HepG2 (cell line): Measurements from ENCODE around the gene MRPL48. TPM values are rescaled to one million over a fixed set of nuclear protein-coding genes. Genes with fewer than 3 reads are reported as not detected.

Source experiments
- CHCHD3 ChIP-seq: sonication (generic); formaldehyde crosslinking; IDR thresholded peaks from 2 replicates; pipeline ENCODE4 v1.8.0; 2022; ENCODE audit warnings: mild to moderate bottlenecking, missing genetic modification reagents, moderate library complexity
- KAT7 ChIP-seq: IDR thresholded peaks from 2 replicates; pipeline ENCODE4 v1.6.1; 2018; ENCODE audit warnings: borderline replicate concordance, missing compliant biosample characterization
- MAFK ChIP-seq, 2 experiments: IDR thresholded peaks in 1 of 2; conservative IDR thresholded peaks in 1 of 2; 2 replicates each; pipeline ENCODE4 v1.6.1; 2011; ENCODE audit warnings: improper control_type of control experiment in 2 of 2, low read length in 2 of 2
- MTA3 ChIP-seq: sonication (generic); formaldehyde crosslinking; IDR thresholded peaks from 2 replicates; pipeline ENCODE4 v1.4.0; 2020; ENCODE audit warnings: missing genetic modification reagents
- NKX3-1 ChIP-seq: sonication (generic); formaldehyde crosslinking; IDR thresholded peaks from 2 replicates; pipeline ENCODE4 v1.5.0; 2020; ENCODE audit warnings: missing genetic modification reagents
- NR2F6 ChIP-seq, 2 experiments: IDR thresholded peaks; 2 replicates each; pipeline ENCODE4 v1.6.1; 2016; ENCODE audit warnings: antibody characterized with exemption in 1 of 2, mild to moderate bottlenecking in 1 of 2
- PITX1 ChIP-seq: sonication (generic); formaldehyde crosslinking; IDR thresholded peaks from 2 replicates; pipeline ENCODE4 v1.5.1; 2020; ENCODE audit warnings: mild to moderate bottlenecking, missing genetic modification reagents
- SIN3B ChIP-seq: fragments of 150-350 bp; IDR thresholded peaks from 2 replicates; pipeline ENCODE4 v1.6.1; 2014; ENCODE audit warnings: low read length
- SOX13 ChIP-seq, 3 experiments: fragments of 450-650 bp in 1 of 3; sonication (generic) in 1 of 3; formaldehyde crosslinking in 1 of 3; IDR thresholded peaks in 2 of 3; conservative IDR thresholded peaks in 1 of 3; 2 replicates each; pipeline versions ENCODE4 v1.5.0 to v1.6.1; 2016 to 2020; ENCODE audit warnings: antibody characterized with exemption in 1 of 3, mild to moderate bottlenecking in 1 of 3, missing compliant biosample characterization in 1 of 3, missing genetic modification reagents in 1 of 3, moderate library complexity in 1 of 3
- ZBTB37 ChIP-seq: sonication (generic); formaldehyde crosslinking; IDR thresholded peaks from 2 replicates; pipeline ENCODE4 v1.4.0; 2020; ENCODE audit warnings: mild to moderate bottlenecking, missing genetic modification reagents
- ZBTB8A ChIP-seq: sonication (generic); formaldehyde crosslinking; IDR thresholded peaks from 2 replicates; pipeline ENCODE4 v1.4.0; 2020; ENCODE audit warnings: mild to moderate bottlenecking, low read depth, missing genetic modification reagents, borderline replicate concordance
- ZFP37 ChIP-seq: sonication (generic); formaldehyde crosslinking; IDR thresholded peaks from 2 replicates; pipeline ENCODE4 v1.4.0; 2020; ENCODE audit warnings: missing genetic modification reagents, borderline replicate concordance
- ZFYVE20 ChIP-seq: sonication (generic); formaldehyde crosslinking; IDR thresholded peaks from 2 replicates; pipeline ENCODE4 v1.8.0; 2023; ENCODE audit warnings: low read depth, mild to moderate bottlenecking, moderate library complexity, missing genetic modification reagents, borderline replicate concordance
- ZNF12 ChIP-seq: sonication (generic); formaldehyde crosslinking; IDR thresholded peaks from 2 replicates; pipeline ENCODE4 v1.5.0; 2020; ENCODE audit warnings: missing genetic modification reagents
- ZNF264 ChIP-seq: sonication (generic); formaldehyde crosslinking; IDR thresholded peaks from 2 replicates; pipeline ENCODE4 v1.4.0; 2020; ENCODE audit warnings: missing genetic modification reagents
- ZNF296 ChIP-seq: sonication (generic); formaldehyde crosslinking; conservative IDR thresholded peaks from 2 replicates; pipeline ENCODE4 v1.5.0; 2020; ENCODE audit warnings: mild to moderate bottlenecking, missing genetic modification reagents
- ZNF674 ChIP-seq: sonication (generic); formaldehyde crosslinking; IDR thresholded peaks from 2 replicates; pipeline ENCODE4 v1.5.0; 2020; ENCODE audit warnings: low read depth, mild to moderate bottlenecking, missing genetic modification reagents
- ZNF770 ChIP-seq: sonication (generic); formaldehyde crosslinking; IDR thresholded peaks from 2 replicates; pipeline ENCODE4 v1.5.0; 2020; ENCODE audit warnings: mild to moderate bottlenecking, missing genetic modification reagents
- ZNF792 ChIP-seq: IDR thresholded peaks from 2 replicates; pipeline ENCODE4 v1.6.1; 2016
- polyA plus RNA-seq, 8 experiments: library from polyadenylated mRNA; depleted of rRNA in 3 of 8; stranded (reverse) in 7 of 8; unstranded in 1 of 8; fragments of >200 nt; fragmentation: Illumina TruSeq in 4 of 8; extraction: Trizol in 4 of 8; gene quantifications; 2 replicates each; pipeline versions ENCODE4 v1.2.1 to v1.2.3, GENCODE V29; 2011 to 2016; ENCODE audit warnings: low read depth in 4 of 8, missing spikeins in 1 of 8, mixed read lengths in 1 of 8; ENCODE audit not compliant: insufficient read depth in 1 of 8
- total RNA-seq, 5 experiments: library from RNA; depleted of rRNA; stranded (reverse); fragments of >200 nt; fragmentation: Illumina TruSeq; extraction: Trizol; gene quantifications; 2 replicates each; pipeline ENCODE4 v1.2.3, GENCODE V29; 2016; ENCODE audit warnings: low read depth in 1 of 5
- TF ChIP-seq, protein P1 (sequence below): sonication (generic); formaldehyde crosslinking; IDR thresholded peaks from 2 replicates; pipeline ENCODE4 v1.9.0; 2021; ENCODE audit warnings: missing genetic modification reagents, mild to moderate bottlenecking, borderline replicate concordance
- TF ChIP-seq, protein P2 (sequence below): sonication (generic); formaldehyde crosslinking; IDR thresholded peaks from 2 replicates; pipeline ENCODE4 v1.4.0; 2020; ENCODE audit warnings: mild to moderate bottlenecking, missing genetic modification reagents

Gene MRPL48
- total and polyA plus RNA-seq, 2 of the 13 experiments (the other 11 are each of a cell fraction or from before 2014, with no cell fraction given), result 61.2 to 67.9 TPM

DNA sequence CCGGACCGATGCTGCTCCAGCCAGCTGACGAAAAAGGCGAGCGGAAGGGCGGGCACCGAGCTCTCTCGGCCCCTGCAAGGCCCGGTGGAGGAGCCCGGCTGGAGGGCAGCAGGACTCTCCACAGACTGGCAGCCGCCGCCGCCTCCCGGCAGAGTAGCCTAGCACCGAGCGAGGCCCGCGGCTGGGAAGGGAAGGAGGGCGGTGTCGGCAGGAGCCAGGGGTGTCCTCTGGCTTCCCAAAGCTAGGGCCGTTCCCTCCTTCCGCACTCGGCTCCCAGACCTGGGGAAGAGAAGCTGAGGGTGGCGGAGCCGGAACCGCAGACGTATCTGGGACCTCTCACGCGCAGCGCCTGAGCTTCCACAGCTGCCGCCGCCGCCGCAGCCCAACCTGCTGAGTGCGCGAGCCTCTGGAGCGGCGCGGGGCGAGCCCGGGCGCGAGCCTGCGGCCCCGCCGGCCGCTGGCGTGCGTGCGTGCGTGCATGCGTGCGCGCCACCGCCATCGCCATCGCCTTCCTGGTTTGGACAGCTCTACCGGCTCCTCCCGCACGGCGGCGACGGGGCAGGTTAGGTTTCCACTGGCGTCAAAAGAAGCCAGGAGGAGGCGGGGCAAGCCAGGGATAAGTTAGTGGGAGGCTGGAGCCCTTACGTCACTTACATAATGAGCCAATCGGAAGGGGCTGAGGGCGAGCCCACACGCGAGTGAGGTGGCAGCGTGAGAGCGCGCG, 26.8 kb upstream of the MRPL48 start, which contains the start of gene RAB6A (continued):
- TF ChIP-seq SOX13 (IDR thresholded peaks at IDR 0.05), result no peak
- 0 out of 4 replicates have a peak, but pooled peaks of 1 of the 2 experiments have one; percentile 35 for TF ChIP-seq SOX13 (CRISPR knock-in tag; conservative IDR thresholded peaks at IDR 0.05 in 1 of 2, IDR thresholded peaks at IDR 0.05 in 1 of 2)
- TF ChIP-seq KAT7, result no peak
- no peak for TF ChIP-seq SIN3B
- TF ChIP-seq, protein P1, sequence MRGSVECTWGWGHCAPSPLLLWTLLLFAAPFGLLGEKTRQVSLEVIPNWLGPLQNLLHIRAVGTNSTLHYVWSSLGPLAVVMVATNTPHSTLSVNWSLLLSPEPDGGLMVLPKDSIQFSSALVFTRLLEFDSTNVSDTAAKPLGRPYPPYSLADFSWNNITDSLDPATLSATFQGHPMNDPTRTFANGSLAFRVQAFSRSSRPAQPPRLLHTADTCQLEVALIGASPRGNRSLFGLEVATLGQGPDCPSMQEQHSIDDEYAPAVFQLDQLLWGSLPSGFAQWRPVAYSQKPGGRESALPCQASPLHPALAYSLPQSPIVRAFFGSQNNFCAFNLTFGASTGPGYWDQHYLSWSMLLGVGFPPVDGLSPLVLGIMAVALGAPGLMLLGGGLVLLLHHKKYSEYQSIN, result no peak
- TF ChIP-seq CHCHD3 (CRISPR knock-in tag), result no peak
- TF ChIP-seq MTA3 (CRISPR knock-in tag), result no peak
- TF ChIP-seq ZBTB37 (CRISPR knock-in tag), result 0 out of 2 replicates have a peak, but pooled peaks have one; percentile 10
- TF ChIP-seq, protein P2, sequence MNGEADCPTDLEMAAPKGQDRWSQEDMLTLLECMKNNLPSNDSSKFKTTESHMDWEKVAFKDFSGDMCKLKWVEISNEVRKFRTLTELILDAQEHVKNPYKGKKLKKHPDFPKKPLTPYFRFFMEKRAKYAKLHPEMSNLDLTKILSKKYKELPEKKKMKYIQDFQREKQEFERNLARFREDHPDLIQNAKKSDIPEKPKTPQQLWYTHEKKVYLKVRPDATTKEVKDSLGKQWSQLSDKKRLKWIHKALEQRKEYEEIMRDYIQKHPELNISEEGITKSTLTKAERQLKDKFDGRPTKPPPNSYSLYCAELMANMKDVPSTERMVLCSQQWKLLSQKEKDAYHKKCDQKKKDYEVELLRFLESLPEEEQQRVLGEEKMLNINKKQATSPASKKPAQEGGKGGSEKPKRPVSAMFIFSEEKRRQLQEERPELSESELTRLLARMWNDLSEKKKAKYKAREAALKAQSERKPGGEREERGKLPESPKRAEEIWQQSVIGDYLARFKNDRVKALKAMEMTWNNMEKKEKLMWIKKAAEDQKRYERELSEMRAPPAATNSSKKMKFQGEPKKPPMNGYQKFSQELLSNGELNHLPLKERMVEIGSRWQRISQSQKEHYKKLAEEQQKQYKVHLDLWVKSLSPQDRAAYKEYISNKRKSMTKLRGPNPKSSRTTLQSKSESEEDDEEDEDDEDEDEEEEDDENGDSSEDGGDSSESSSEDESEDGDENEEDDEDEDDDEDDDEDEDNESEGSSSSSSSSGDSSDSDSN, result peak; percentile 92
- TF ChIP-seq ZNF674, result no peak
- no peak for TF ChIP-seq ZBTB8A (CRISPR knock-in tag)
- peak; percentile 45; the same call in 1 of the 2 replicates for TF ChIP-seq PITX1 (CRISPR knock-in tag)
- TF ChIP-seq MAFK (conservative IDR thresholded peaks at IDR 0.05 in 1 of 2, IDR thresholded peaks at IDR 0.05 in 1 of 2; ENCODE audit: low read length in 2 of 2), result no peak
- TF ChIP-seq NKX3-1 (CRISPR knock-in tag), result no peak
- TF ChIP-seq ZFYVE20 (CRISPR knock-in tag), result no peak
- peak; percentile 53; the same call in 1 of the 2 replicates for TF ChIP-seq ZNF296
- TF ChIP-seq ZNF12, result 0 out of 2 replicates have a peak, but pooled peaks have one; percentile 9
- no peak for TF ChIP-seq NR2F6 (IDR thresholded peaks at IDR 0.05)
- no peak for TF ChIP-seq NR2F6 (CRISPR knock-in tag; IDR thresholded peaks at IDR 0.05)
- peak; percentile 53; the same call in 1 of the 2 replicates for TF ChIP-seq ZNF770 (CRISPR knock-in tag)
- TF ChIP-seq ZNF264 (CRISPR knock-in tag), result no peak
- TF ChIP-seq ZFP37 (CRISPR knock-in tag), result no peak
- no peak for TF ChIP-seq ZNF792 (CRISPR knock-in tag)
